Spleen (tissue), 11 donors: ENCODE results near the gene PANK4. TPM values are rescaled to one million over a fixed set of nuclear protein-coding genes. Genes with fewer than 3 reads are reported as not detected.
"Not testable (repeated sequence)": the region's sequence is repeated elsewhere in the genome, so short reads cannot be mapped to it uniquely, and the experiment has no call there.

ENCODE experiments used
- DNase-seq: peaks from one replicate; pipeline ENCODE4 v3.0.0-alpha.2; 2020
- H3K27ac ChIP-seq, 8 donors: fragments of 200-600 bp; sonication (generic) in 7 of 8; 1 replicate in 4 of 8; 2 replicates in 4 of 8; pipeline versions ENCODE4 v1.5.0 to v1.8.0; 2016 to 2021; ENCODE audit warnings: inconsistent platforms in 4 of 8, mild to moderate bottlenecking in 4 of 8, moderate library complexity in 1 of 8
- H3K27me3 ChIP-seq, 7 donors: fragments of 200-600 bp; sonication (generic) in 6 of 7; replicated peaks in 1 of 7; 1 replicate in 4 of 7; 2 replicates in 3 of 7; pipeline versions ENCODE4 v1.5.0 to v1.8.0; 2016 to 2021; ENCODE audit warnings: inconsistent platforms in 3 of 7, mild to moderate bottlenecking in 1 of 7
- H3K36me3 ChIP-seq, 6 donors: fragments of 200-600 bp; sonication (generic) in 5 of 6; 1 replicate in 4 of 6; 2 replicates in 2 of 6; pipeline versions ENCODE4 v1.5.0 to v1.8.0; 2016 to 2021; ENCODE audit warnings: inconsistent platforms in 2 of 6
- H3K4me1 ChIP-seq, 6 donors: fragments of 200-600 bp; sonication (generic) in 5 of 6; 1 replicate in 3 of 6; 2 replicates in 3 of 6; pipeline versions ENCODE4 v1.5.0 to v1.8.0; 2016 to 2021; ENCODE audit warnings: inconsistent platforms in 3 of 6
- H3K4me3 ChIP-seq, 8 donors: fragments of 200-600 bp; sonication (generic) in 7 of 8; 1 replicate in 4 of 8; 2 replicates in 4 of 8; pipeline versions ENCODE4 v1.5.0 to v1.8.0; 2016 to 2021; ENCODE audit warnings: inconsistent platforms in 4 of 8, mild to moderate bottlenecking in 4 of 8, moderate library complexity in 2 of 8
- H3K9me3 ChIP-seq, 8 donors: fragments of 200-600 bp; sonication (generic) in 7 of 8; 1 replicate in 4 of 8; 2 replicates in 4 of 8; pipeline versions ENCODE4 v1.5.0 to v1.8.0; 2016 to 2021; ENCODE audit warnings: inconsistent platforms in 4 of 8
- CTCF ChIP-seq, 11 experiments: fragments of 200-600 bp in 7 of 11; fragments of 450-650 bp in 4 of 11; sonication (generic) in 4 of 11; IDR thresholded peaks in 8 of 11; conservative IDR thresholded peaks in 3 of 11; 1 replicate in 7 of 11; 2 replicates in 4 of 11; pipeline versions ENCODE4 v1.4.0 to v1.8.0; 2016 to 2021; ENCODE audit warnings: antibody characterized with exemption in 11 of 11, inconsistent platforms in 4 of 11, mild to moderate bottlenecking in 1 of 11
- POLR2A ChIP-seq, 3 donors: fragments of 450-650 bp; IDR thresholded peaks; one replicate each; pipeline ENCODE4 v1.5.1; 2017; ENCODE audit warnings: antibody characterized with exemption in 3 of 3, mild to moderate bottlenecking in 1 of 3
- POLR2AphosphoS5 ChIP-seq, 3 donors: sonication (generic); formaldehyde crosslinking; IDR thresholded peaks; one replicate each; pipeline ENCODE4 v1.5.1; 2017; ENCODE audit warnings: antibody characterized with exemption in 3 of 3
- WGBS, 5 donors: extraction: QIAGEN DNeasy Blood & Tissue Kit in 3 of 5; methylation state at CpG; one replicate each; pipeline versions ENCODE4 v1.1.5 to v1.1.7; 2013 to 2018; 5-methylcytosine and 5-hydroxymethylcytosine counted together
- intact Hi-C: fragments of 100-400 bp; cut with DNase I; formaldehyde crosslinking; loops from one replicate; pipeline ENCODE4 v1.15.0; 2023; ENCODE audit warnings: low total_unique reads
- polyA plus RNA-seq, 3 donors: library from polyadenylated mRNA; stranded (reverse); fragments of 200-250 nt; gene quantifications; one replicate each; pipeline ENCODE4 v1.2.1, GENCODE V29; 2013
- total RNA-seq, 7 donors: library from RNA; depleted of rRNA in 3 of 7; stranded (reverse); fragments of >200 nt in 3 of 7; fragmentation: NEBNext Ultra II Directional in 4 of 7; extraction: Animal tissue kit (Norgen Biotek cat#: 25700) in 4 of 7; gene quantifications; one replicate each; pipeline versions ENCODE4 v1.1.0 to v1.2.1, GENCODE V29; 2016 to 2021
- donor health status: healthy with polysubstance abuse.
- donor health status: DM: no; HTN: no; CAD: no; lungs with moderate emphysema.
- donor health status: DM: no; HTN: no; CAD: no.
- donor health status: Bipolar disorder and iron deficiency.
- donor health status: healthy.
- donor health status: DM: no; HTN: no; CAD: no.
- donor health status: DM: yes; HTN: yes; CAD: no.

The PANK4 gene
- total and polyA plus RNA-seq, 10 donors: 13.8 to 49.5 (median 42.9) TPM

- peaks cover 0 to 14% (median 5%) of the 10 kb centered on the region in 6 donors for H3K4me1 ChIP-seq
- WGBS, 5 donors: 61 to 71% (median 69%) methylated on average over 23 of the region's 23 CpGs
- H3K27me3 ChIP-seq: peaks cover 0 to 73% (median 25%) of the 10 kb centered on the region in 7 donors
- peak in 2 of 3 donors; percentile 42 to 58 for TF ChIP-seq POLR2AphosphoS5 (IDR thresholded peaks at IDR 0.05)
- no peak for TF ChIP-seq POLR2A (IDR thresholded peaks at IDR 0.05)
- peak in 6 of 11 experiments; percentile 22 to 48 (median 32) for TF ChIP-seq CTCF (IDR thresholded peaks at IDR 0.05 in 8 of 11, conservative IDR thresholded peaks at IDR 0.05 in 3 of 11)
- H3K9me3 ChIP-seq: no peaks in the 10 kb centered on the region
- no peak for DNase-seq
- no peaks in the 10 kb centered on the region for H3K36me3 ChIP-seq
- intact Hi-C loops: no loop called here
- H3K4me3 ChIP-seq: no peak overlapping the region
- H3K27ac ChIP-seq: no peak overlapping the region
Measured at GRCh38 chr1:2459757-2460156, 66.6 kb downstream of the PANK4 start.

- H3K4me3 ChIP-seq, H3K9me3 ChIP-seq, DNase-seq, H3K27ac ChIP-seq, intact Hi-C loops, H3K36me3 ChIP-seq: not testable (repeated sequence)
- peaks cover 0 to 14% (median 5%) of the 10 kb centered on the region in 6 donors for H3K4me1 ChIP-seq
- WGBS, 5 donors: 66 to 82% (median 71%) methylated on average over 14 to 16 of the region's 16 CpGs
- H3K27me3 ChIP-seq: peaks cover 0 to 73% (median 20%) of the 10 kb centered on the region in 7 donors
Measured at GRCh38 chr1:2459102-2459753, 67.2 kb downstream of the PANK4 start.

- 71 to 91% (median 81%) methylated on average over 13 to 18 of the region's 18 CpGs for WGBS, 5 donors
- Histone ChIP-seq H3K4me3 (no peak overlapping the region), H3K27me3 (peaks cover 0 to 73% (median 16%) of the 10 kb centered on the region in 7 donors), H3K9me3 (no peaks in the 10 kb centered on the region), H3K36me3 (no peaks in the 10 kb centered on the region), H3K27ac (no peak overlapping the region), H3K4me1 (peaks cover 0 to 14% (median 5%) of the 10 kb centered on the region in 6 donors)
- DNase-seq: no peak
- TF ChIP-seq CTCF (IDR thresholded peaks at IDR 0.05 in 8 of 11, conservative IDR thresholded peaks at IDR 0.05 in 3 of 11): no peak
- no peak for TF ChIP-seq POLR2AphosphoS5 (IDR thresholded peaks at IDR 0.05)
- no peak for TF ChIP-seq POLR2A (IDR thresholded peaks at IDR 0.05)
- intact Hi-C loops: no loop called here
Measured at GRCh38 chr1:2458687-2459086, 67.7 kb downstream of the PANK4 start.

Other genes starting within 250 kb of the PANK4 start
- gene MORN1, start 135.0 kb downstream of the PANK4 start, total RNA-seq: 10 to 100 TPM in 2 of 7 donors, 1 to 10 TPM in 5; 5.9 to 13.5 (median 8.4) TPM
- gene MORN1, start 135.0 kb downstream of the PANK4 start, polyA plus RNA-seq: 1 to 10 TPM; 1.9 to 5.8 (median 2.2) TPM
- 100 to 1,000 TPM in 3 of 7 donors, 10 to 100 TPM in 4; 70.1 to 131 (median 91.8) TPM for gene RER1, start 134.8 kb downstream of the PANK4 start, total RNA-seq
- gene RER1, start 134.8 kb downstream of the PANK4 start, polyA plus RNA-seq: 10 to 100 TPM; 51.1 to 77.0 (median 68.7) TPM
- gene PEX10, start 114.0 kb downstream of the PANK4 start, total RNA-seq: 10 to 100 TPM; 10.2 to 18.9 (median 16.3) TPM
- gene PEX10, start 114.0 kb downstream of the PANK4 start, polyA plus RNA-seq: 10 to 100 TPM; 12.5 to 19.1 (median 13.0) TPM
- 10 to 100 TPM in 1 of 7 donors, 1 to 10 TPM in 6; 2.2 to 21.0 (median 9.5) TPM for gene PLCH2, start 50.3 kb downstream of the PANK4 start, total RNA-seq
- 10 to 100 TPM in 1 of 3 donors, 1 to 10 TPM in 2; 5.4 to 10.8 (median 6.5) TPM for gene PLCH2, start 50.3 kb downstream of the PANK4 start, polyA plus RNA-seq
- under 1 TPM in 4 of 7 donors, not detected in 3; 0.36 to 0.54 (median 0.42) TPM for gene HES5, start 3.7 kb upstream of the PANK4 start, total RNA-seq
- under 1 TPM in 1 of 3 donors, not detected in 2; 0.36 TPM for gene HES5, start 3.7 kb upstream of the PANK4 start, polyA plus RNA-seq
- gene TNFRSF14, start 29.8 kb upstream of the PANK4 start, total RNA-seq: 100 to 1,000 TPM; 146 to 203 (median 190) TPM
- 100 to 1,000 TPM; 167 to 366 (median 302) TPM for gene TNFRSF14, start 29.8 kb upstream of the PANK4 start, polyA plus RNA-seq
- 10 to 100 TPM; 21.9 to 43.0 (median 26.7) TPM for gene PRXL2B, start 60.2 kb upstream of the PANK4 start, total RNA-seq
- 10 to 100 TPM; 10.7 to 29.0 (median 13.2) TPM for gene PRXL2B, start 60.2 kb upstream of the PANK4 start, polyA plus RNA-seq
- 1 to 10 TPM in 6 of 7 donors, not detected in 1; 1.9 to 4.6 (median 3.5) TPM for gene MMEL1, start 106.4 kb upstream of the PANK4 start, total RNA-seq
- gene MMEL1, start 106.4 kb upstream of the PANK4 start, polyA plus RNA-seq: 1 to 10 TPM; 2.5 to 6.4 (median 2.9) TPM